H1 (cell line): Measurements from ENCODE around the gene LCP1. TPM values are rescaled to one million over a fixed set of nuclear protein-coding genes. Genes with fewer than 3 reads are reported as not detected.

Experiments used
- CTCF ChIA-PET: fragments of 300-600 bp; sonication (Branson Sonifier 250); formaldehyde crosslinking; loops from one replicate; lab custom pipeline; 2021; ENCODE audit not compliant: partially characterized antibody; lab: Charles Lee
- POLR2A ChIA-PET: fragments of 300-600 bp; sonication (Branson Sonifier 250); formaldehyde crosslinking; loops from one replicate; lab custom pipeline; 2021; ENCODE audit warnings: inconsistent platforms; ENCODE audit not compliant: partially characterized antibody; lab: Charles Lee
- DNase-seq, 2 experiments: peaks; one replicate each; pipeline versions ENCODE4 v3.0.0 to v3.0.0-alpha.2; 2010 to 2022; ENCODE audit warnings: low spot score in 2 of 2, low read depth in 1 of 2, mixed read lengths in 1 of 2
- FAIRE-seq: peaks from 2 replicates; lab custom pipeline; 2011; peaks lifted over from hg19 to GRCh38; lab: Jason Lieb, UNC
- H2AFZ ChIP-seq: 2 replicates; pipeline ENCODE4 v1.8.1; 2012; ENCODE audit warnings: low read length, inconsistent platforms
- H2AK5ac ChIP-seq: 2 replicates; pipeline ENCODE4 v1.6.1; 2013; ENCODE audit warnings: low read depth, low read length
- H2BK120ac ChIP-seq: replicated peaks from 2 replicates; pipeline ENCODE3; 2013; ENCODE audit warnings: low read depth, low read length, inconsistent platforms
- H2BK12ac ChIP-seq: 2 replicates; pipeline ENCODE4 v1.6.1; 2013; ENCODE audit warnings: low read depth, low read length
- H2BK15ac ChIP-seq: 2 replicates; pipeline ENCODE4 v1.6.1; 2013; ENCODE audit warnings: low read length
- H2BK20ac ChIP-seq: 2 replicates; pipeline ENCODE4 v1.6.1; 2013; ENCODE audit warnings: low read length
- H2BK5ac ChIP-seq: 2 replicates; pipeline ENCODE4 v1.6.1; 2013; ENCODE audit warnings: low read depth, low read length
- H3K14ac ChIP-seq: 2 replicates; pipeline ENCODE4 v1.6.1; 2013; ENCODE audit warnings: inconsistent platforms; ENCODE audit not compliant: insufficient read length
- H3K18ac ChIP-seq: 2 replicates; pipeline ENCODE4 v1.6.1; 2013; ENCODE audit warnings: low read length; ENCODE audit errors: extremely low read depth
- H3K23ac ChIP-seq: 2 replicates; pipeline ENCODE4 v1.6.1; 2013; ENCODE audit warnings: inconsistent platforms; ENCODE audit not compliant: insufficient read length
- H3K23me2 ChIP-seq: 2 replicates; pipeline ENCODE4 v1.6.1; 2013; ENCODE audit warnings: low read depth, low read length
- H3K27ac ChIP-seq: 2 replicates; pipeline ENCODE4 v1.6.1; 2011; ENCODE audit warnings: low read depth, low read length, inconsistent platforms
- H3K27me3 ChIP-seq, 4 experiments: replicated peaks in 1 of 4; 1 replicate in 1 of 4; 2 replicates in 3 of 4; pipeline versions ENCODE4 v1.6.1 to v1.8.1; 2011 to 2013; ENCODE audit warnings: low read length in 3 of 4, mild to moderate bottlenecking in 3 of 4, inconsistent platforms in 2 of 4, mixed read lengths in 2 of 4, moderate library complexity in 1 of 4; ENCODE audit not compliant: control insufficient read depth in 3 of 4, insufficient read depth in 3 of 4; ENCODE audit errors: extremely low read depth in 1 of 4
- H3K36me3 ChIP-seq, 4 experiments: 2 replicates each; pipeline versions ENCODE4 v1.6.1 to v1.8.1; 2011 to 2013; ENCODE audit warnings: mild to moderate bottlenecking in 4 of 4, low read length in 3 of 4, moderate library complexity in 2 of 4, control low read depth in 1 of 4, inconsistent platforms in 1 of 4; ENCODE audit not compliant: insufficient read depth in 4 of 4, control insufficient read depth in 2 of 4
- H3K4ac ChIP-seq: replicated peaks from 2 replicates; pipeline ENCODE3; 2013; ENCODE audit warnings: low read length, low read depth, mixed read lengths, inconsistent platforms; ENCODE audit not compliant: insufficient read length
- H3K4me1 ChIP-seq, 4 experiments: replicated peaks in 1 of 4; 1 replicate in 1 of 4; 2 replicates in 3 of 4; pipeline versions ENCODE4 v1.6.1 to v1.8.1; 2011 to 2013; ENCODE audit warnings: low read length in 3 of 4, inconsistent platforms in 2 of 4, mixed read lengths in 1 of 4; ENCODE audit not compliant: insufficient read depth in 4 of 4, control insufficient read depth in 3 of 4
- H3K4me2 ChIP-seq, 2 experiments: 2 replicates each; pipeline versions ENCODE4 v1.6.1 to v1.8.1; 2011 to 2013; ENCODE audit warnings: low read depth in 2 of 2, low read length in 2 of 2, control low read depth in 1 of 2, inconsistent platforms in 1 of 2, mild to moderate bottlenecking in 1 of 2; ENCODE audit not compliant: insufficient read depth in 1 of 2
- H3K4me3 ChIP-seq, 4 experiments: fragments of 200-600, 300-600 bp in 1 of 4; sonication (generic), shearing (Covaris generic), sonication (Bioruptor Twin) in 1 of 4; 2 replicates each; pipeline versions ENCODE4 v1.5.1 to v1.8.1; 2011 to 2016; ENCODE audit warnings: low read length in 4 of 4, low read depth in 3 of 4, control low read depth in 2 of 4, inconsistent platforms in 2 of 4, mild to moderate bottlenecking in 2 of 4, mixed read lengths in 1 of 4, moderate library complexity in 1 of 4; ENCODE audit not compliant: insufficient read depth in 2 of 4; ENCODE audit errors: extremely low read depth in 1 of 4
- H3K56ac ChIP-seq: replicated peaks from 2 replicates; pipeline ENCODE3; 2013; ENCODE audit warnings: low read depth, mild to moderate bottlenecking, mixed read lengths, low read length, inconsistent platforms; ENCODE audit not compliant: insufficient read length
- H3K79me1 ChIP-seq: 2 replicates; pipeline ENCODE4 v1.6.1; 2013; ENCODE audit warnings: low read depth, low read length, control low read depth
- H3K79me2 ChIP-seq, 2 experiments: 2 replicates each; pipeline versions ENCODE4 v1.6.1 to v1.8.1; 2012 to 2013; ENCODE audit warnings: low read length in 2 of 2, mild to moderate bottlenecking in 2 of 2, inconsistent platforms in 1 of 2; ENCODE audit not compliant: insufficient read depth in 2 of 2, control insufficient read depth in 1 of 2
- H3K9ac ChIP-seq, 4 experiments: replicated peaks in 1 of 4; 1 replicate in 1 of 4; 2 replicates in 3 of 4; pipeline versions ENCODE4 v1.6.1 to v1.8.1; 2011 to 2013; ENCODE audit warnings: low read depth in 3 of 4, low read length in 3 of 4, control low read depth in 2 of 4, mild to moderate bottlenecking in 2 of 4, moderate library complexity in 2 of 4, inconsistent platforms in 1 of 4; ENCODE audit errors: extremely low read depth in 1 of 4
- H3K9me3 ChIP-seq, 2 experiments: 2 replicates each; pipeline versions ENCODE4 v1.6.1 to v1.8.1; 2012 to 2013; ENCODE audit warnings: mild to moderate bottlenecking in 2 of 2, moderate library complexity in 2 of 2, control low read depth in 1 of 2, inconsistent platforms in 1 of 2, low read depth in 1 of 2, low read length in 1 of 2, mixed read lengths in 1 of 2; ENCODE audit not compliant: insufficient read depth in 2 of 2
- H4K20me1 ChIP-seq, 2 experiments: replicated peaks in 1 of 2; 2 replicates each; pipeline versions ENCODE3 to v1.8.1; 2011 to 2013; ENCODE audit warnings: inconsistent platforms in 2 of 2, low read length in 2 of 2, mild to moderate bottlenecking in 1 of 2; ENCODE audit not compliant: insufficient read depth in 2 of 2, control insufficient read depth in 1 of 2
- H4K5ac ChIP-seq: 2 replicates; pipeline ENCODE4 v1.6.1; 2013; ENCODE audit warnings: low read length, low read depth, mixed read lengths, inconsistent platforms; ENCODE audit not compliant: insufficient read length
- H4K8ac ChIP-seq: 2 replicates; pipeline ENCODE4 v1.8.0; 2013; ENCODE audit warnings: mild to moderate bottlenecking, moderate library complexity, low read length, inconsistent platforms; ENCODE audit not compliant: insufficient read depth; ENCODE audit errors: extremely low read depth
- H4K91ac ChIP-seq: replicated peaks from 2 replicates; pipeline ENCODE3; 2013; ENCODE audit warnings: low read length, mixed read lengths, inconsistent platforms; ENCODE audit not compliant: insufficient read length
- BCL11A ChIP-seq, 2 experiments: IDR thresholded peaks; one replicate each; pipeline ENCODE4 v1.6.1; 2011; ENCODE audit warnings: low read depth in 2 of 2, low read length in 2 of 2, mild to moderate bottlenecking in 2 of 2
- BRCA1 ChIP-seq: IDR thresholded peaks from 2 replicates; pipeline ENCODE4 v1.6.1; 2012; ENCODE audit warnings: low read depth, low read length, improper control_type of control experiment
- CBX5 ChIP-seq: fragments of 300-800, 300-1000 bp; sonication (generic); IDR thresholded peaks from 2 replicates; pipeline ENCODE4 v1.7.1; 2016; ENCODE audit warnings: antibody characterized with exemption, low read length, low read depth
- CHD1 ChIP-seq: IDR thresholded peaks from 2 replicates; pipeline ENCODE4 v1.6.1; 2012; ENCODE audit warnings: low read depth, low read length, improper control_type of control experiment
- CREB1 ChIP-seq: IDR thresholded peaks from 2 replicates; pipeline ENCODE4 v1.6.1; 2012; ENCODE audit warnings: inconsistent platforms
- EGR1 ChIP-seq: IDR thresholded peaks from 2 replicates; pipeline ENCODE4 v1.6.1; 2011; ENCODE audit warnings: low read depth, low read length, borderline replicate concordance
- GTF2F1 ChIP-seq: IDR thresholded peaks from 2 replicates; pipeline ENCODE4 v1.6.1; 2012; ENCODE audit warnings: low read depth, low read length, improper control_type of control experiment, borderline replicate concordance
- KDM1A ChIP-seq: fragments of 200-600, 300-600 bp; sonication (generic); IDR thresholded peaks from 2 replicates; pipeline ENCODE4 v1.7.1; 2016; ENCODE audit warnings: mild to moderate bottlenecking, low read length, borderline replicate concordance
- MAFK ChIP-seq: IDR thresholded peaks from 2 replicates; pipeline ENCODE4 v1.6.1; 2012; ENCODE audit warnings: low read depth, mild to moderate bottlenecking, improper control_type of control experiment, low read length
- POLR2AphosphoS5 ChIP-seq: IDR thresholded peaks from 2 replicates; pipeline ENCODE4 v1.6.1; 2011; ENCODE audit warnings: low read depth, low read length
- SIRT6 ChIP-seq: IDR thresholded peaks from one replicate; pipeline ENCODE4 v1.7.1; 2012; ENCODE audit warnings: low read length, inconsistent platforms
- SUZ12 ChIP-seq: fragments of 200-600 bp; sonication (generic); IDR thresholded peaks from 2 replicates; pipeline ENCODE4 v1.6.1; 2012; ENCODE audit warnings: mild to moderate bottlenecking, inconsistent platforms, low read length, moderate library complexity, mixed read lengths
- TAF7 ChIP-seq: optimal IDR thresholded peaks from 2 replicates; pipeline ENCODE3; 2011; ENCODE audit warnings: low read depth, mild to moderate bottlenecking, inconsistent platforms, low read length, moderate library complexity, borderline replicate concordance
- WGBS, 2 experiments: shearing (Covaris generic) in 1 of 2; methylation state at CpG; one replicate each; pipeline versions ENCODE4 v1.1.6 to v1.1.7; 2013 to 2015; ENCODE audit warnings: low lambda C conversion rate in 2 of 2, mixed read lengths in 2 of 2, inconsistent platforms in 1 of 2, low coverage in 1 of 2, missing lambda C conversion rate in 1 of 2; ENCODE audit not compliant: insufficient replicate concordance in 2 of 2, insufficient coverage in 1 of 2, insufficient read length in 1 of 2; ENCODE audit errors: extremely low coverage in 1 of 2, missing lambda C conversion rate in 1 of 2; 5-methylcytosine and 5-hydroxymethylcytosine counted together
- polyA plus RNA-seq, 7 experiments: library from polyadenylated mRNA; depleted of rRNA in 3 of 7; stranded (reverse) in 5 of 7; unstranded in 2 of 7; fragments of >200 nt in 5 of 7; fragments of 200-250 nt in 2 of 7; gene quantifications; 1 replicate in 5 of 7; 2 replicates in 1 of 7; 4 replicates in 1 of 7; pipeline versions ENCODE4 v1.2.1 to v1.2.3, GENCODE V29; 2011 to 2013; ENCODE audit warnings: missing spikeins in 2 of 7, mixed read lengths in 2 of 7
- total RNA-seq: library from RNA; stranded (reverse); fragmentation: NEBNext Ultra II Directional; extraction: Animal tissue kit (Norgen Biotek cat#: 25700); gene quantifications from 2 replicates; pipeline ENCODE4 v1.2.1, GENCODE V29; 2021
- TF ChIP-seq, protein P1 (sequence below): IDR thresholded peaks from 2 replicates; pipeline ENCODE4 v1.6.1; 2011; ENCODE audit warnings: low read depth, mild to moderate bottlenecking, low read length; ENCODE audit not compliant: insufficient read depth

LCP1 gene
- total and polyA plus RNA-seq, 2 of the 8 experiments (the other 6 are each of a cell fraction or from before 2014, with no cell fraction given), result 0.65 to 4.3 TPM

DNA sequence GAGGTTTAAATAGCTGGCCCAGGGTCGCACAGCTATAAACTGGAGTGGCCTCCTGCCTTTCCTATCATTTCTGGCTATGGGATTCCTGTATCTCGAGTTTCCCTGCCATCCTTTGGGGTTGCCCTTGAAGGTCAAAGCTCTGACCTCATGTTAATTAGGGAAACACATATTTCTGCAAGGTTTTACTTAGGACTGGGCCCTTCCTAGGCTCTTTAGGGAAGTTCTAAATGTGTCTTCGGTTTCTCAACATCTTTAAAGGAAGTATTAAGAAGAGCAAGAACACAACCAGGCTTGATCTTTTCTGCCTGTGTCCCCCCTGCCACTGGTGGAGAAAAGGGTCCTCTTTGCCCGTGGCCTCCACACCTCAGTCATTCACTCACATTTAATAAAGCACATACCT, 10.8 kb downstream of the LCP1 start:
- ChIA-PET POLR2A (interaction anchor here (0.6 kb wide), 1 partner anchor 1404 kb away, joined by 3 read pairs; no protein-coding TSS in a partner anchor), CTCF (interaction anchor here (0.5 to 3.5 kb wide), 9 partner anchors 11 to 207 kb away, joined by 3 to 25 read pairs (median 3); partner anchors contain the start of gene LCP1)
- Histone ChIP-seq H3K79me2 (no peaks in the 10 kb centered on the region), H3K56ac (no peak overlapping the region), H3K14ac (no peak overlapping the region), H3K23me2 (no peaks in the 10 kb centered on the region), H2BK5ac (no peak overlapping the region), H3K4me3 (no peak overlapping the region), H3K4me2 (no peak overlapping the region), H4K8ac (no peak overlapping the region), H3K9me3 (no peaks in the 10 kb centered on the region), H3K27me3 (peaks cover 0 to 4% (median 0%) of the 10 kb centered on the region in 4 experiments; a peak in 1 of 7 replicates), H3K4ac (no peak overlapping the region), H2BK20ac (no peak overlapping the region), H2AK5ac (no peak overlapping the region), H4K91ac (no peak overlapping the region), H3K36me3 (no peaks in the 10 kb centered on the region), H2BK15ac (no peak overlapping the region), H4K5ac (no peak overlapping the region), H3K27ac (no peak overlapping the region), H3K79me1 (no peaks in the 10 kb centered on the region), H3K4me1 (peaks cover 0 to 6% (median 2%) of the 10 kb centered on the region in 4 experiments; a peak in 2 of 7 replicates), H3K9ac (no peak overlapping the region), H3K18ac (no peak overlapping the region), H4K20me1 (no peaks in the 10 kb centered on the region), H3K23ac (no peak overlapping the region), H2BK120ac (no peak overlapping the region), H2AFZ (no peak overlapping the region), H2BK12ac (no peak overlapping the region)
- no peak for FAIRE-seq
- 92% methylated on average over 4 of the region's 4 CpGs; no CpG with 5 or more reads in 1 of the 2 experiments for WGBS, 2 experiments
- no peak for DNase-seq
- TF ChIP-seq BCL11A (IDR thresholded peaks at IDR 0.05; ENCODE audit: low read depth in 2 of 2, low read length in 2 of 2) (no peak), CBX5 (no peak), EGR1 (no peak), SIRT6 (no peak), GTF2F1 (no peak), CHD1 (no peak), MAFK (no peak), SUZ12 (no peak), KDM1A (no peak), POLR2AphosphoS5 (no peak), TAF7 (no peak), BRCA1 (no peak), CREB1 (no peak)
- TF ChIP-seq, protein P1, sequence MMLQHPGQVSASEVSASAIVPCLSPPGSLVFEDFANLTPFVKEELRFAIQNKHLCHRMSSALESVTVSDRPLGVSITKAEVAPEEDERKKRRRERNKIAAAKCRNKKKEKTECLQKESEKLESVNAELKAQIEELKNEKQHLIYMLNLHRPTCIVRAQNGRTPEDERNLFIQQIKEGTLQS, result no peak
